Cardiac atrium fibroblast (primary cell): Measurements from ENCODE around the gene BBX. TPM values are rescaled to one million over a fixed set of nuclear protein-coding genes. Genes with fewer than 3 reads are reported as not detected.

Experiments used
- total RNA-seq: library from RNA; depleted of rRNA; stranded (reverse); fragments of >200 nt; gene quantifications from 2 replicates; pipeline ENCODE4 v1.2.3, GENCODE V29; 2015

Gene BBX
- 21.1 and 41.0 TPM in 2 replicates for total RNA-seq

DNA sequence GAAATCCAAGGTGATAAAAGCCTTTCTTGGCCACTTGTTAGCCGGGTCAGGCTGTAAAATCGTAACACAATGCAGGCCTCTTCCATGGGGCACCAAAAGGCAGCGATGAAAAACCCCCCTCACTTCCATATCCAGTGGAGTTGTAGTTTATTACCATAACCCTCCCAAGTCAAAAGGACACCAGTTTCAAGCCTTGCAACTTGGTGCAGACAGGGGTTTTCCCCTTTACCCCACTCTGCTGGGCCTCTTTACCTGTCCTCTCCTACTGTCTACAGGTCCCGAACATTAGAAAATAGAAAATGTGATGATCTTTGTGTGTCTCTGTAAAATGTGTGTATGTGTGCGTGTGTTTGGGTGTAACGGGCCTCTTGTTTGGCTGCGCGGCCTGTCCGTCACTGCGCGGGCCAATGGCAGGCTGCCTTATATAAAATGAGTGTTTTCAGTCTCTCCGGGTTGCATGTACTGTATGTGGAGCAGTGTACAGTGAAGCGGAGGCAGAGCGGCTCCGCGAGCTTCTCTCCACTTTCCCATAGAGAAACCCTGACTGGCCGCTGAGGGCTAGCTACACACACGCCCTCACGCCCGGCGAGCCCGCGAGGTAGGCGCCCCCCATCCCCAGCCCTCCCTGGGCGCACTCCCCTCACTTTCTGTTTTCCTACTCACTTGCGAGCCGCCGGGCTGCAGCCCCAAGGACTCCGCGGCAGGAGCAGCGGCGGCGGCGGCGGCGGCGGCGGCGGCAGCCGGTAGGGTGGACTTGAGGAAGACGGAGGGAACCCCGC is at the start of gene BBX:
Gene BBX, plus strand, starts transcription at position 453 of the 779 bp plus-strand sequence. CDS start 187,499 bp downstream, outside the sequence.

Other genes starting within 250 kb of the BBX start
- not detected in 2 replicates for gene CCDC54, start 145.5 kb upstream of the BBX start, total RNA-seq